Caco-2 (cell line): ENCODE results near the gene NFIA. TPM values are rescaled to one million over a fixed set of nuclear protein-coding genes. Genes with fewer than 3 reads are reported as not detected.

Source experiments
- BruUV-seq: library from RNA; stranded (reverse); fragments of 400-500 nt; replicated peaks from 2 replicates; lab custom pipeline; 2021; lab: Mats Ljungman, UMichigan
- CTCF ChIA-PET: fragments of 300-600 bp; sonication (Branson Sonifier 250); formaldehyde crosslinking; loops from one replicate; lab custom pipeline; 2022; ENCODE audit warnings: antibody characterized with exemption; lab: Charles Lee
- POLR2A ChIA-PET: fragments of 300-600 bp; sonication (Branson Sonifier 250); formaldehyde crosslinking; loops from one replicate; lab custom pipeline; 2022; ENCODE audit warnings: antibody characterized with exemption; lab: Charles Lee
- DNase-seq, 2 experiments: peaks; one replicate each; pipeline versions ENCODE4 v3.0.0 to v3.0.0-alpha.2; 2020 to 2022
- H3K27me3 ChIP-seq: replicated peaks from 2 replicates; pipeline ENCODE4 v1.6.0; 2011; ENCODE audit warnings: low read length; ENCODE audit not compliant: control insufficient read depth, insufficient read depth
- H3K36me3 ChIP-seq: 2 replicates; pipeline ENCODE4 v1.5.1; 2011; ENCODE audit warnings: low read length; ENCODE audit not compliant: control insufficient read depth, insufficient read depth
- H3K4me1 ChIP-seq: fragments of 250-450 bp; sonication (Bioruptor Pico); 2 replicates; pipeline ENCODE4 v1.5.1; 2020; ENCODE audit warnings: mild to moderate bottlenecking
- H3K4me3 ChIP-seq: 2 replicates; pipeline ENCODE4 v1.5.1; 2011; ENCODE audit warnings: low read depth, mild to moderate bottlenecking, control low read depth, low read length
- H3K9me3 ChIP-seq: fragments of 250-450 bp; sonication (Bioruptor Pico); 2 replicates; pipeline ENCODE4 v1.5.1; 2020; ENCODE audit warnings: mild to moderate bottlenecking, moderate library complexity
- H3K27ac Mint-ChIP-seq: one replicate; pipeline ENCODE4 v1.8.0; 2022; ENCODE audit warnings: mixed read lengths; ENCODE audit not compliant: unreplicated experiment
- H3K27me3 Mint-ChIP-seq: one replicate; pipeline ENCODE4 v1.8.0; 2022; ENCODE audit warnings: mixed read lengths; ENCODE audit not compliant: insufficient read depth, unreplicated experiment
- H3K36me3 Mint-ChIP-seq: one replicate; pipeline ENCODE4 v1.8.0; 2022; ENCODE audit warnings: mild to moderate bottlenecking, mixed read lengths; ENCODE audit not compliant: insufficient read depth, unreplicated experiment
- H3K4me1 Mint-ChIP-seq: one replicate; pipeline ENCODE4 v1.8.0; 2022; ENCODE audit warnings: low read depth, mixed read lengths; ENCODE audit not compliant: unreplicated experiment
- H3K4me3 Mint-ChIP-seq: one replicate; pipeline ENCODE4 v1.8.0; 2022; ENCODE audit warnings: mild to moderate bottlenecking, moderate library complexity, mixed read lengths; ENCODE audit not compliant: unreplicated experiment
- H3K9me3 Mint-ChIP-seq: one replicate; pipeline ENCODE4 v1.8.0; 2022; ENCODE audit warnings: mixed read lengths; ENCODE audit not compliant: unreplicated experiment
- CTCF ChIP-seq, 2 experiments: fragments of 200-600 bp in 1 of 2; IDR thresholded peaks; 1 replicate in 1 of 2; 2 replicates in 1 of 2; pipeline versions ENCODE4 v1.5.1 to v1.8.0; 2011 to 2022; ENCODE audit warnings: antibody characterized with exemption in 1 of 2, control low read depth in 1 of 2, inconsistent platforms in 1 of 2, low read depth in 1 of 2, low read length in 1 of 2, mild to moderate bottlenecking in 1 of 2, moderate library complexity in 1 of 2; ENCODE audit not compliant: insufficient read depth in 1 of 2, severe bottlenecking in 1 of 2, unreplicated experiment in 1 of 2
- intact Hi-C: fragments of 100-400 bp; cut with micrococcal nuclease; formaldehyde crosslinking; loops from one replicate; pipeline ENCODE4 v1.10.0; 2022; ENCODE audit not compliant: unreplicated experiment
- total RNA-seq: library from RNA; stranded (reverse); gene quantifications from 2 replicates; pipeline ENCODE4 v1.2.3, GENCODE V29; 2022

The NFIA gene
- total RNA-seq, 1 experiment from 2014 or later, result 1.4 TPM

GRCh38 chr1:61049850-61050540 lies 32.4 kb upstream of the NFIA start:
- no peaks in the 10 kb centered on the region for H3K36me3 Mint-ChIP-seq
- TF ChIP-seq CTCF (IDR thresholded peaks at IDR 0.05; ENCODE audit: insufficient read depth in 1 of 2, low read depth in 1 of 2, low read length in 1 of 2, severe bottlenecking in 1 of 2, unreplicated experiment in 1 of 2), result peak; percentile 77
- intact Hi-C loops, result loop anchor here (1.0 to 2.0 kb wide), 4 partner anchors 27 to 403 kb away; no protein-coding TSS in a partner anchor
- POLR2A ChIA-PET, result interaction anchor here (0.5 kb wide), 1 partner anchor 118 kb away, joined by 3 read pairs; no protein-coding TSS in a partner anchor
- no peaks in the 10 kb centered on the region for H3K4me1 Mint-ChIP-seq
- no peaks in the 10 kb centered on the region for H3K9me3 Mint-ChIP-seq
- BruUV-seq, result no TSS peak
- Histone ChIP-seq H3K36me3 (no peaks in the 10 kb centered on the region), H3K4me3 (peak overlapping the region; percentile 40), H3K9me3 (no peaks in the 10 kb centered on the region), H3K27me3 (no peaks in the 10 kb centered on the region), H3K4me1 (no peaks in the 10 kb centered on the region)
- DNase-seq, result peak; percentile 77 to 81
- H3K27ac Mint-ChIP-seq, result no peak overlapping the region
- peaks cover 7% of the 10 kb centered on the region for H3K27me3 Mint-ChIP-seq
- CTCF ChIA-PET, result interaction anchor here (0.6 to 1.7 kb wide), 12 partner anchors 21 to 538 kb away, joined by 3 to 8 read pairs (median 4); no protein-coding TSS in a partner anchor
- H3K4me3 Mint-ChIP-seq, result peak overlapping the region; percentile 65

GRCh38 chr1:61050541-61051442 lies 31.6 kb upstream of the NFIA start:
- H3K9me3 ChIP-seq, result no peaks in the 10 kb centered on the region
- Mint-ChIP-seq H3K4me1 (no peaks in the 10 kb centered on the region), H3K27ac (no peak overlapping the region), H3K36me3 (no peaks in the 10 kb centered on the region), H3K27me3 (peaks cover 7% of the 10 kb centered on the region), H3K4me3 (peak overlapping the region; percentile 65), H3K9me3 (no peaks in the 10 kb centered on the region)
- H3K27me3 ChIP-seq, result no peaks in the 10 kb centered on the region
- no TSS peak for BruUV-seq
- ChIA-PET POLR2A (interaction anchor here (0.5 kb wide), 1 partner anchor 117 kb away, joined by 3 read pairs; no protein-coding TSS in a partner anchor), CTCF (interaction anchor here (0.7 to 1.7 kb wide), 9 partner anchors 21 to 538 kb away, joined by 3 to 8 read pairs (median 4); no protein-coding TSS in a partner anchor)
- intact Hi-C loops, result loop anchor here (1.0 to 2.0 kb wide), 4 partner anchors 26 to 402 kb away; no protein-coding TSS in a partner anchor
- H3K4me1 ChIP-seq, result no peaks in the 10 kb centered on the region
- TF ChIP-seq CTCF (IDR thresholded peaks at IDR 0.05; ENCODE audit: insufficient read depth in 1 of 2, low read depth in 1 of 2, low read length in 1 of 2, severe bottlenecking in 1 of 2, unreplicated experiment in 1 of 2), result no peak
- no peaks in the 10 kb centered on the region for H3K36me3 ChIP-seq
- DNase-seq, result peak in 1 of 2 experiments; percentile 2
- peak overlapping the region; percentile 40 for H3K4me3 ChIP-seq

GRCh38 chr1:61051443-61051718 lies 31.0 kb upstream of the NFIA start:
- TF ChIP-seq CTCF (IDR thresholded peaks at IDR 0.05; ENCODE audit: insufficient read depth in 1 of 2, low read depth in 1 of 2, low read length in 1 of 2, severe bottlenecking in 1 of 2, unreplicated experiment in 1 of 2), result no peak
- ChIA-PET CTCF (no interaction called here), POLR2A (no interaction called here)
- Histone ChIP-seq H3K4me3 (no peak overlapping the region), H3K36me3 (no peaks in the 10 kb centered on the region), H3K4me1 (no peaks in the 10 kb centered on the region), H3K27me3 (no peaks in the 10 kb centered on the region), H3K9me3 (no peaks in the 10 kb centered on the region)
- no TSS peak for BruUV-seq
- Mint-ChIP-seq H3K27me3 (peaks cover 7% of the 10 kb centered on the region), H3K36me3 (no peaks in the 10 kb centered on the region), H3K27ac (no peak overlapping the region), H3K9me3 (no peaks in the 10 kb centered on the region), H3K4me3 (peak overlapping the region; percentile 65), H3K4me1 (no peaks in the 10 kb centered on the region)
- DNase-seq, result no peak
- intact Hi-C loops, result loop anchor here (2.0 kb wide), 3 partner anchors 25 to 401 kb away; no protein-coding TSS in a partner anchor
